ENCODE results near the gene GIGYF2. TPM values are rescaled to one million over a fixed set of nuclear protein-coding genes. Genes with fewer than 3 reads are reported as not detected.

GIGYF2 gene
- total RNA-seq, 2 donors from 2014 or later: 62.5 to 72.3 TPM

DNA sequence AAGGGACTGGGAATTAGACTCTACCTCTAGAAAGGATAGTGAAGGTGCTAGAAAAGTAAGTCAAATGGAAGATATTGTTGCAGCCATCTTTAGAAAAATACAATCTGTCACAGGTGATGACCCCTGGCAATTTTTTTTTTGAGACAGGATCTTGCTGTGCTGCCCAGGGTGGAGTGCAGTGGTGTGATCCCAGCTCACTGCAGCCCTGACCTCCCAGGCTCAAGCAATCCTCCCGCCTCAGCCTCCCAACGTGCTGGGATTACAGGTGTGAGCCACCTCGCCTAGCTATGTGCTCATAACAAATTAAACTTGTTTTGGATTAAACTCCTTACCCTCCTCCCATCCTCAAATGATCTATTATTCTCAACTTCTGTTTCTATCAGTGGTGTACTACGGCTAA is 3.8 kb upstream of the GIGYF2 start:
- Mint-ChIP-seq H3K4me1 (peaks cover under 1% of the 10 kb centered on the region), H3K9me3 (no peaks in the 10 kb centered on the region), H3K4me3 (no peak overlapping the region), H3K27ac (no peak overlapping the region), H3K36me3 (ENCODE audit: low read depth) (no peaks in the 10 kb centered on the region), H3K27me3 (ENCODE audit: insufficient read depth) (no peaks in the 10 kb centered on the region)
- H3K9me3 ChIP-seq (ENCODE audit: control insufficient read depth, low read length): no peaks in the 10 kb centered on the region
- H3K36me3 ChIP-seq (ENCODE audit: control insufficient read depth, insufficient read depth, low read length): no peaks in the 10 kb centered on the region
- no peaks in the 10 kb centered on the region for H3K4me1 ChIP-seq (ENCODE audit: control insufficient read depth, insufficient read depth, low read length)
- peak; percentile 6 for DNase-seq
- H3K27ac ChIP-seq (ENCODE audit: low read depth, low read length): no peak overlapping the region
- no peak overlapping the region for H3K4me3 ChIP-seq (ENCODE audit: low read length)
- TF ChIP-seq, protein P1, sequence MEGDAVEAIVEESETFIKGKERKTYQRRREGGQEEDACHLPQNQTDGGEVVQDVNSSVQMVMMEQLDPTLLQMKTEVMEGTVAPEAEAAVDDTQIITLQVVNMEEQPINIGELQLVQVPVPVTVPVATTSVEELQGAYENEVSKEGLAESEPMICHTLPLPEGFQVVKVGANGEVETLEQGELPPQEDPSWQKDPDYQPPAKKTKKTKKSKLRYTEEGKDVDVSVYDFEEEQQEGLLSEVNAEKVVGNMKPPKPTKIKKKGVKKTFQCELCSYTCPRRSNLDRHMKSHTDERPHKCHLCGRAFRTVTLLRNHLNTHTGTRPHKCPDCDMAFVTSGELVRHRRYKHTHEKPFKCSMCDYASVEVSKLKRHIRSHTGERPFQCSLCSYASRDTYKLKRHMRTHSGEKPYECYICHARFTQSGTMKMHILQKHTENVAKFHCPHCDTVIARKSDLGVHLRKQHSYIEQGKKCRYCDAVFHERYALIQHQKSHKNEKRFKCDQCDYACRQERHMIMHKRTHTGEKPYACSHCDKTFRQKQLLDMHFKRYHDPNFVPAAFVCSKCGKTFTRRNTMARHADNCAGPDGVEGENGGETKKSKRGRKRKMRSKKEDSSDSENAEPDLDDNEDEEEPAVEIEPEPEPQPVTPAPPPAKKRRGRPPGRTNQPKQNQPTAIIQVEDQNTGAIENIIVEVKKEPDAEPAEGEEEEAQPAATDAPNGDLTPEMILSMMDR (conservative IDR thresholded peaks at IDR 0.05): no peak
- no peak overlapping the region for H3K9ac ChIP-seq (ENCODE audit: extremely low read depth, low read length, poor library complexity, severe bottlenecking)
- no peaks in the 10 kb centered on the region for H3K27me3 ChIP-seq (ENCODE audit: control insufficient read depth, insufficient read depth, low read length, poor library complexity, severe bottlenecking)
- 84 to 89% methylated on average over 3 to 4 of the region's 4 CpGs for WGBS, 2 experiments (ENCODE audit: insufficient coverage in 1 of 2, insufficient read length in 1 of 2)

DNA sequence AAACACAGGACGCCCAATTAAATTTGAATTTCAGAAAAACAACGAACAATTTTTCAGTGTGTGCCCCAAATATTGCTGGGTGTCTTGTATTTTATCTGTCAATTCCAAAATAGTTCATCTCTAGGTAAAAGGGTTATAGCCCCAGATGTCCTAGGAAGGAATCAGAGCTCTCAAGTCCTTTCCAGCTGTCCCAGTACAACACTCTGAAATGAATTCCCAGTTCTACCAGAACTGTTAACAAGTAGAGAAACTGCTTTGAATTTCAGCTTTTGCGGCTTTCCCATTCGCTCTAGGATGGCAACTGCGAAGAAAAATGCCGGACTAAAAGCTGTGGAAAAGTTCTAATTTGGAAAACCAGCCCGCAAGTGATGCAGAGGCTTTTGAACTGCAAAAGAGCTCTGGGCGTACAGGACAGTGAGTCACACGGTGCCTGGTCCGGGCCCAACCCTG is 497 bp upstream of the GIGYF2 start:
- peak overlapping the region; percentile 93 for H3K4me3 Mint-ChIP-seq
- Histone ChIP-seq H3K27me3 (ENCODE audit: control insufficient read depth, insufficient read depth, low read length, poor library complexity, severe bottlenecking) (no peaks in the 10 kb centered on the region), H3K4me3 (ENCODE audit: low read length) (peak overlapping the region; percentile 48), H3K27ac (ENCODE audit: low read depth, low read length) (no peak overlapping the region), H3K4me1 (ENCODE audit: control insufficient read depth, insufficient read depth, low read length) (no peaks in the 10 kb centered on the region), H3K36me3 (ENCODE audit: control insufficient read depth, insufficient read depth, low read length) (peaks cover 3% of the 10 kb centered on the region), H3K9ac (ENCODE audit: extremely low read depth, low read length, poor library complexity, severe bottlenecking) (no peak overlapping the region), H3K9me3 (ENCODE audit: control insufficient read depth, low read length) (no peaks in the 10 kb centered on the region)
- 54 to 76% methylated on average over 8 to 10 of the region's 10 CpGs for WGBS, 2 experiments (ENCODE audit: insufficient coverage in 1 of 2, insufficient read length in 1 of 2)
- no peak for DNase-seq
- H3K27ac Mint-ChIP-seq: peak overlapping the region; percentile 75
- H3K9me3 Mint-ChIP-seq: no peaks in the 10 kb centered on the region
- TF ChIP-seq, protein P1 (conservative IDR thresholded peaks at IDR 0.05): no peak
- no peaks in the 10 kb centered on the region for H3K27me3 Mint-ChIP-seq (ENCODE audit: insufficient read depth)
- peaks cover 23% of the 10 kb centered on the region for H3K4me1 Mint-ChIP-seq
- H3K36me3 Mint-ChIP-seq (ENCODE audit: low read depth): peaks cover 8% of the 10 kb centered on the region

DNA sequence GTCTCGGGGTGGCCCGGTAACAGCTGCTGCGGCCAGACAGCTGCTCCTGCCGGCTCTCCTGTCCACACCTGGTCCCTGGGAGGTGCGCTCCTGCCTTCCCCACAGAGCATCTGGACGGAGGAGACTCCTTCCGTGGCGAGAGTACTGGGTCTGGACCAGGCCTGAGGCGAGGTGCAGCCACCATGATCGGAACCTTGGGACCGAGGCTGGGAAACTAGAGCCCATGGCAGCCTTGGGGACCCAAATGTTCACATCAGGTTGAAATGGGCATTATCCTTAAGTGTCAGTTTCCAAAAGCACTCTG is 628 bp downstream of the GIGYF2 start:
- H3K27me3 ChIP-seq (ENCODE audit: control insufficient read depth, insufficient read depth, low read length, poor library complexity, severe bottlenecking): no peaks in the 10 kb centered on the region
- Mint-ChIP-seq H3K27me3 (ENCODE audit: insufficient read depth) (no peaks in the 10 kb centered on the region), H3K9me3 (no peaks in the 10 kb centered on the region), H3K4me1 (peaks cover 23% of the 10 kb centered on the region), H3K4me3 (peak overlapping the region; percentile 93), H3K36me3 (ENCODE audit: low read depth) (peaks cover 13% of the 10 kb centered on the region), H3K27ac (peak overlapping the region; percentile 86)
- H3K36me3 ChIP-seq (ENCODE audit: control insufficient read depth, insufficient read depth, low read length): peaks cover 11% of the 10 kb centered on the region
- WGBS, 2 experiments (ENCODE audit: insufficient coverage in 1 of 2, insufficient read length in 1 of 2): 0 to 1% methylated on average over 6 to 11 of the region's 11 CpGs
- no peaks in the 10 kb centered on the region for H3K9me3 ChIP-seq (ENCODE audit: control insufficient read depth, low read length)
- TF ChIP-seq, protein P1 (conservative IDR thresholded peaks at IDR 0.05): no peak
- H3K9ac ChIP-seq (ENCODE audit: extremely low read depth, low read length, poor library complexity, severe bottlenecking): peak overlapping the region; percentile 90
- no peak for DNase-seq
- no peaks in the 10 kb centered on the region for H3K4me1 ChIP-seq (ENCODE audit: control insufficient read depth, insufficient read depth, low read length)
- H3K4me3 ChIP-seq (ENCODE audit: low read length): peak overlapping the region; percentile 92
- H3K27ac ChIP-seq (ENCODE audit: low read depth, low read length): peak overlapping the region; percentile 86
